Retinal pigment epithelial cell (primary cell): ENCODE results near the gene KRTAP10-5.
"Not testable (repeated sequence)": the region's sequence is repeated elsewhere in the genome, so short reads cannot be mapped to it uniquely, and the experiment has no call there.

ENCODE experiments used
- DNase-seq: peaks from one replicate; pipeline ENCODE4 v3.0.0-alpha.2; 2010; ENCODE audit warnings: low read depth
- H3K4me3 ChIP-seq: 2 replicates; pipeline ENCODE4 v1.5.1; 2011; ENCODE audit warnings: mild to moderate bottlenecking, low read length, control low read depth, moderate library complexity
- TF ChIP-seq, protein P1 (sequence below): conservative IDR thresholded peaks from 2 replicates; pipeline ENCODE4 v1.5.1; 2011; ENCODE audit warnings: low read depth, low read length, control low read depth, inconsistent platforms

KRTAP10-5 gene

DNA sequence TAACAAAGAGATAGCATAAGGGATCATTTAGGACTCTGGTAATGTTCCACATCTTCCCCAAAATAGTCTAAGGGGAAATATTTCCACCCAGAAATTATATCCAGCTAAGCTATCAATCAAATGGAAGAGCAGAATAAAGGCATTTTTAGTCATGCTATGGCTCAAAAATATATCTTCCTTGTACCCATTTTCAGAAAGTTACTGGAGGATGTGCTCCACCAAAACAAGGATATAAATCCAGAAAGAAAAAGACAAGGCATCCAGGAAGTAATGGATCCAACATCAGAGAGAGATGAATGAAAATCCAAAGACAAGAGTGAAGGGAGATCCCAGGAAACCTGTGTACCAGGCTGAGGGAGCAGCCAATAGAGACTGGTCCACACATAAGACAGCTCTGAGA, 28.8 kb upstream of the KRTAP10-5 start:
- H3K4me3 ChIP-seq: no peak overlapping the region
- DNase-seq: no peak
- TF ChIP-seq, protein P1, sequence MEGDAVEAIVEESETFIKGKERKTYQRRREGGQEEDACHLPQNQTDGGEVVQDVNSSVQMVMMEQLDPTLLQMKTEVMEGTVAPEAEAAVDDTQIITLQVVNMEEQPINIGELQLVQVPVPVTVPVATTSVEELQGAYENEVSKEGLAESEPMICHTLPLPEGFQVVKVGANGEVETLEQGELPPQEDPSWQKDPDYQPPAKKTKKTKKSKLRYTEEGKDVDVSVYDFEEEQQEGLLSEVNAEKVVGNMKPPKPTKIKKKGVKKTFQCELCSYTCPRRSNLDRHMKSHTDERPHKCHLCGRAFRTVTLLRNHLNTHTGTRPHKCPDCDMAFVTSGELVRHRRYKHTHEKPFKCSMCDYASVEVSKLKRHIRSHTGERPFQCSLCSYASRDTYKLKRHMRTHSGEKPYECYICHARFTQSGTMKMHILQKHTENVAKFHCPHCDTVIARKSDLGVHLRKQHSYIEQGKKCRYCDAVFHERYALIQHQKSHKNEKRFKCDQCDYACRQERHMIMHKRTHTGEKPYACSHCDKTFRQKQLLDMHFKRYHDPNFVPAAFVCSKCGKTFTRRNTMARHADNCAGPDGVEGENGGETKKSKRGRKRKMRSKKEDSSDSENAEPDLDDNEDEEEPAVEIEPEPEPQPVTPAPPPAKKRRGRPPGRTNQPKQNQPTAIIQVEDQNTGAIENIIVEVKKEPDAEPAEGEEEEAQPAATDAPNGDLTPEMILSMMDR: no peak

DNA sequence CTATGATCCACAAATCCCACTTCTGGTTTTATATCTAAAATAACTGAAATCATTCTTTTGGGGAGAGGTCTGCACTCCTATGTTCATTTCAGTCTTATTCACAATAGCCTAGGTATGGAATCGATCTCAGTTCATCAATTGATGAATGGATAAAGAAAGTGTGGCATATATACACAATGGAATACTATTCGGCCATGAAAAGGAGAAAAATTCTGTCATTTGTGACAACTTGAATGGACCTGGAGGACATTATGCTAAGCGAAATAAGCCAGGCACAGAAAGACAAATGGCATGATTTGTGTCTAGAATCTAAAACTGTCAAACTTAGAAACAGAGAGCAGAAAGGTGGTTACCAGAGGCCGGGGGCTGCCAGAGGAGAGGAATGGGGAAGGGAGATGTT, 26.1 kb upstream of the KRTAP10-5 start:
- DNase-seq: no peak
- TF ChIP-seq, protein P1: no peak
- no peak overlapping the region for H3K4me3 ChIP-seq

DNA sequence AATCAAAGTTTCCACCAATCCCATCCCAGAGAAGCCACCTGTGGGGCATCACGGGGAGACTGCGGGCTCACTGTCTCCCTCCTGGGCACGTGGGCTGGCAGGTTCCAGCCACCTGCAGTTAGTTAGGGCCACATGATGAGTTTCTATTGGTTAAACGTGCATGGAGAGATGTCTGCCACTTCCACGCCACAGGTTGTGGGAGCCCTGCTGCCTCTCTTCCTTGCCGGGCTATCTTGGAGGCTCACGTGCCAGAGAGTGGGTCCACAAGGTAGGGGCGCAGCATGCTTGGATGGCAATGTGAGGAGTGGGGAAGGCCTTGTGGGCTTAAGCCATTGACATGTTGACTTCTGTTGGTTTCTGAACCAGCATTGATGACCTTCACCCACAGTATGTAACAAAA, 23.5 kb upstream of the KRTAP10-5 start:
- no peak overlapping the region for H3K4me3 ChIP-seq
- TF ChIP-seq, protein P1: no peak
- no peak for DNase-seq

DNA sequence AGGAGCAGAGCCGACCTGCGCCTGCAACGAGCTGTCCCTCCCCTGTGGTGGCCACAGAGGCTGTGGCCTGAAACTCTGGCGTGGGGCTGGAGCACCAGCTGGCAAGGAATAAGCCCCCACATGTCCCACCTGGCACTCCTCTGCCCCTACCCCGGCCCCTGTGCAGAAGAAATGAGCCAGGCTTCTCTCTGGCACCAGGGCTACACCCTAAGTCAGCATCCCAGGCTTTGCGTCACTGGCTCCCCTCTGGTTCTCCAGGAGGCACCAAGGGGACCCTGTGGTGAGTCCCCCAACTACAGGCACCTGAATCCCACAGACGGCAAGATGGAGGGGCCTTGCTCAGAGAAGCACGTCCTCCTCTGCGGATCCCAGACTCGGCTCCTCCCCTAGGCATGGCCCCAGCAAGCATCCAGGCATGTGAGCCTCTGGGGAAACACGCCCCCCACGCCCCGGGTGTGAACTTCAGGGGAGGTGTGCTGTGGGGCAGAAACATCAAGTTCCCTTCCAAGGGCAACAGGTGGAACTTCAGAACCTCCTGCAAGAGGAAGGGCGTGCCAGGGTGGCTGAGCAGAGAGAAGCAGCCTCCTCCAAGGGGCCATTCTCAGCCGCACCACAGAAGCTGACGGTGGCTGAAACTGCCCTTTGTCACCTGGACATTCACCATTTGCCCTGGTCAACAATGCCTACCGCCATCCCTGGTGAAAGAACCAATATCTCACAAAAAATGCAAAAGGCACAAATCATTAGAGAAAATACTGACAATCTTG, 22.9 kb upstream of the KRTAP10-5 start:
- DNase-seq: no peak
- TF ChIP-seq, protein P1: no peak

DNA sequence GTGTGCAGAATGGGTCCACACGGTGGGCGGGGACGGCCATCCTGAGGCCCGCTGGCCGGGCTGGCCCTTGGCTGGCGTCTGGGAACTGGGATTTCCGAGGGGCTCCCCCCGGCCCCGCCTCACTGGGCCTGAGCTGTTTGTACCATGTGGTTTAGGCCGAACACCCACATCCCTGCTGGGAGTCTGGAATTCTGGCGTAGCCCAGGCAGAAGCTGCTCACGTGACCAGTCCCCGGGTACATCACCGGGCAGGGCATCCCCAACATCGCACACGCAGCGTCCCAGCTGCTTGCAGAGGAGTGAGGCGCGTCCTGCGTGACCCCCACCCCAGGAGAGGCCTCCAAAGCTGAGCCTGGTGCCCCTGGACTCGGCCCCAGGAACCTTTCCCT, 22.1 kb upstream of the KRTAP10-5 start:
- DNase-seq: no peak
- no peak overlapping the region for H3K4me3 ChIP-seq
- TF ChIP-seq, protein P1: no peak

More for the DNA sequence above, 22.9 kb upstream of the KRTAP10-5 start:
- no peak overlapping the region for H3K4me3 ChIP-seq

DNA sequence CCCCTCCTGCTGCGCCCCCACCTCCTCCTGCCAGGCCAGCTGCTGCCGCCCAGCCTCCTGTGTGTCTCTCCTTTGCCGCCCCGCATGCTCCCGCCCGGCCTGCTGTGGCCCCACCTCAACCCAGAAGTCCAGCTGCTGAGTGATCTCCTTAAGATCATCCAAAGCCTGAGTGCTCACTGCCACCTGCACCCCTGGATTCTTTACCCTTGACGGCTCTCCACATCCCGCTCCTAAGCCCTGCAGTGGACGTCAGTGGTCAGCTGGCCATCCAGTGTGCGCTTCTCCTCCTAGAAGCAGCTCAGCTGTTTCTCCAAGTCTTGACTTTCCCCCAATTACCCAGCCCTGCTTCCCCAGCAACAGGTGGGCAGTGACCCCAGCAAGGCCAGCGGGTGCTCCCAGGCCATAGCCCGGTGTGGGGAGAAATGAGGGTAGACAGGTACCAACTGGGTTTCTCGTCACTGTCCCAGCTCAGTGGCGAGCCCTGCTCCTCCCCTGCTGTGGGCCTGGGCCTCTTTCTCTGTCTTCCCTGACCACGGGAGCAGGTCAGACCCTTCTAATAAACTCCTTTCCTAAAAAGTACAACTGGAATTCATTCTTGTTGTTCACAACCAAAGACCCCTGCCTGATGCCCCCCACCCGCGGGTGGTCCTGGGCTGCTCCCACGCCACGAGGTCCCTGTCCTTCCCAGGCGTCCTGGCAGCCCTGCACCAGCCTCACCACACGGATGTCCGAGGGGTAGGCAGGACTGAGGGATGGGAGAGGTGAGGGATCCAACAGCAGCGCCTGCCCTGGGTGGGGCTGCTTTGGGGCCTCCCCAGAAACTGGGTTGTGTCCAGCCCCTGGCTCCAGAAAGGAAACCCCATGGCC, 21.4 kb upstream of the KRTAP10-5 start:
- DNase-seq: no peak
- TF ChIP-seq, protein P1: no peak
- H3K4me3 ChIP-seq: no peak overlapping the region

DNA sequence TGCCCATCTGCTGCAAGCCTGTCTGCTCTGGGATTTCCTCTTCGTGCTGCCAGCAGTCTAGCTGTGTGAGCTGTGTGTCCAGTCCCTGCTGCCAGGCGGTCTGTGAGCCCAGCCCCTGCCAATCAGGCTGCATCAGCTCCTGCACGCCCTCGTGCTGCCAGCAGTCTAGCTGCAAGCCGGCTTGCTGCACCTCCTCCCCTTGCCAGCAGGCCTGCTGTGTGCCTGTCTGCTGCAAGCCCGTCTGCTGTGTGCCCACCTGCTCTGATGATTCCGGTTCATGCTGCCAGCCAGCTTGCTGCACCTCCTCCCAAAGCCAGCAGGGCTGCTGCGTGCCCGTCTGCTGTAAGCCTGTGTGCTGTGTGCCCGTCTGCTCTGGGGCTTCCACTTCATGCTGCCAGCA, 20.7 kb upstream of the KRTAP10-5 start:
- H3K4me3 ChIP-seq, DNase-seq: not testable (repeated sequence)

DNA sequence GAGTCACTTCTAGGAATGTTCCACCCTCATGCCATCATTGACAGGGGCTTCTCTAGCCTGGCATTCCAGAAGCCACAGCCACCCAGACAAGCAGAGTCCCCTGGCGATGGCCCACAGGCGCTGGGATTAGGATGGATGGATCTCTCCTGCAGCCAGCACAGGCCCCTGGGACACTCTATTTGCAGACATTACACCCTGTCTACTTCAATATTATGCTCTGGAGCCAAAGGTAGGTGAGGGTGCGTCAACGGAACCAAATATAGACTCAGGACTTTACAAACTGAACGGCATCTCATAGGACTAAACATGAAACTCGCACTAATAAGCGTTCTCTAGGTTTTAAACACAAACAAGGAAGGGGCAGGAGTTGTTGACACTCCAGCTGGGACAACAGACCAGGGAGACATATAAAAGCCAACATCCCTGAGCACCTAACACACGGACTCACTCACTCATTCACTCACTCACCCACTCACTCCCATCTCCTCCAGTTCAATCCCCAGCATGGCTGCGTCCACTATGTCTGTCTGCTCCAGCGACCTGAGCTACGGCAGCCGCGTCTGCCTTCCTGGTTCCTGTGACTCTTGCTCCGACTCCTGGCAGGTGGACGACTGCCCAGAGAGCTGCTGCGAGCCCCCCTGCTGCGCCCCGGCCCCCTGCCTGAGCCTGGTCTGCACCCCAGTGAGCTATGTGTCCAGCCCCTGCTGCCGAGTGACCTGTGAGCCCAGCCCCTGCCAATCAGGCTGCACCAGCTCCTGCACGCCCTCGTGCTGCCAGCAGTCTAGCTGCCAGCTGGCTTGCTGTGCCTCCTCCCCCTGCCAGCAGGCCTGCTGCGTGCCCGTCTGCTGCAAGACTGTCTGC, 19.9 kb upstream of the KRTAP10-5 start, which contains the start of gene KRTAP10-7:
Gene KRTAP10-7, plus strand, starts transcription at position 480 of the 861 bp plus-strand sequence. Its CDS starts 25 bp downstream, at position 505.
- not testable (repeated sequence) for H3K4me3 ChIP-seq

More for the DNA sequence above, 19.9 kb upstream of the KRTAP10-5 start, which contains the start of gene KRTAP10-7:
- DNase-seq: not testable (repeated sequence)
